ENCODE data around the gene GAS2L1. TPM values are rescaled to one million over a fixed set of nuclear protein-coding genes. Genes with fewer than 3 reads are reported as not detected.

Gene GAS2L1
- polyA plus RNA-seq, 1 donor from 2014 or later: 0.77 TPM

DNA sequence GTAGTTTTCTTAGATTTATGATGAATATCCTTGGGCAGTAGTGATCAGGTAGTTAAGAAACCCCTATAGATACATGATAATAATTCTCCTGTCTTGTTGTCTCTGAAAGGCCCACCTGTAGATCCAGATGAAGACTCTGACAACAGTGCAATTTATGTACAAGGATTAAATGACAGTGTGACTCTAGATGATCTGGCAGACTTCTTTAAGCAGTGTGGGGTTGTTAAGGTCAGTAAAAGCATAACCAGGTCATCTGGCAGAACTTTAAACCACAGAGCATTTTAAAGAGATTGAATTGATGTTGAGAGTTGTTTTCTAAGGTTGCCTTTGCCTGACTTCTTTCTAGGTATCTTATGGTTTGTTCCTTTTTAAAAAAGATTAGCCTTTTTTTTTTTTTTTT, 14.1 kb upstream of the GAS2L1 start:
- H3K4me3 ChIP-seq (ENCODE audit: low read length): no peak overlapping the region
- no peaks in the 10 kb centered on the region for H3F3A ChIP-seq (ENCODE audit: insufficient read depth, low read length, poor library complexity, severe bottlenecking)
- peaks cover 5% of the 10 kb centered on the region for H4K20me1 ChIP-seq (ENCODE audit: insufficient read depth)
- peaks cover 8% of the 10 kb centered on the region for H3K79me2 ChIP-seq (replicated peaks; ENCODE audit: insufficient read depth, low read length)
- TF ChIP-seq MXI1 (conservative IDR thresholded peaks at IDR 0.05; ENCODE audit: poor library complexity, severe bottlenecking): no peak
- TF ChIP-seq, protein P1, sequence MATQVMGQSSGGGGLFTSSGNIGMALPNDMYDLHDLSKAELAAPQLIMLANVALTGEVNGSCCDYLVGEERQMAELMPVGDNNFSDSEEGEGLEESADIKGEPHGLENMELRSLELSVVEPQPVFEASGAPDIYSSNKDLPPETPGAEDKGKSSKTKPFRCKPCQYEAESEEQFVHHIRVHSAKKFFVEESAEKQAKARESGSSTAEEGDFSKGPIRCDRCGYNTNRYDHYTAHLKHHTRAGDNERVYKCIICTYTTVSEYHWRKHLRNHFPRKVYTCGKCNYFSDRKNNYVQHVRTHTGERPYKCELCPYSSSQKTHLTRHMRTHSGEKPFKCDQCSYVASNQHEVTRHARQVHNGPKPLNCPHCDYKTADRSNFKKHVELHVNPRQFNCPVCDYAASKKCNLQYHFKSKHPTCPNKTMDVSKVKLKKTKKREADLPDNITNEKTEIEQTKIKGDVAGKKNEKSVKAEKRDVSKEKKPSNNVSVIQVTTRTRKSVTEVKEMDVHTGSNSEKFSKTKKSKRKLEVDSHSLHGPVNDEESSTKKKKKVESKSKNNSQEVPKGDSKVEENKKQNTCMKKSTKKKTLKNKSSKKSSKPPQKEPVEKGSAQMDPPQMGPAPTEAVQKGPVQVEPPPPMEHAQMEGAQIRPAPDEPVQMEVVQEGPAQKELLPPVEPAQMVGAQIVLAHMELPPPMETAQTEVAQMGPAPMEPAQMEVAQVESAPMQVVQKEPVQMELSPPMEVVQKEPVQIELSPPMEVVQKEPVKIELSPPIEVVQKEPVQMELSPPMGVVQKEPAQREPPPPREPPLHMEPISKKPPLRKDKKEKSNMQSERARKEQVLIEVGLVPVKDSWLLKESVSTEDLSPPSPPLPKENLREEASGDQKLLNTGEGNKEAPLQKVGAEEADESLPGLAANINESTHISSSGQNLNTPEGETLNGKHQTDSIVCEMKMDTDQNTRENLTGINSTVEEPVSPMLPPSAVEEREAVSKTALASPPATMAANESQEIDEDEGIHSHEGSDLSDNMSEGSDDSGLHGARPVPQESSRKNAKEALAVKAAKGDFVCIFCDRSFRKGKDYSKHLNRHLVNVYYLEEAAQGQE (IDR thresholded peaks at IDR 0.05; ENCODE audit: borderline replicate concordance): no peak
- TF ChIP-seq EZH2 (IDR thresholded peaks at IDR 0.05; ENCODE audit: borderline replicate concordance, insufficient read depth, low read length, poor library complexity, severe bottlenecking): no peak
- H3K4me2 ChIP-seq (ENCODE audit: low read length): no peak overlapping the region
- H2AFZ ChIP-seq (ENCODE audit: low read depth, low read length): no peak overlapping the region
- H3K9me3 ChIP-seq (ENCODE audit: low read length): no peaks in the 10 kb centered on the region
- no peak overlapping the region for H3K27ac ChIP-seq (ENCODE audit: low read length)
- H3K36me3 ChIP-seq (ENCODE audit: insufficient read depth, low read length): peaks cover 30% of the 10 kb centered on the region
- no peaks in the 10 kb centered on the region for H3K9me2 ChIP-seq (ENCODE audit: insufficient read depth, low read length)
- H3K9ac ChIP-seq (ENCODE audit: low read length): no peak overlapping the region
- H3K27me3 ChIP-seq (ENCODE audit: insufficient read depth, low read depth, low read length): no peaks in the 10 kb centered on the region

DNA sequence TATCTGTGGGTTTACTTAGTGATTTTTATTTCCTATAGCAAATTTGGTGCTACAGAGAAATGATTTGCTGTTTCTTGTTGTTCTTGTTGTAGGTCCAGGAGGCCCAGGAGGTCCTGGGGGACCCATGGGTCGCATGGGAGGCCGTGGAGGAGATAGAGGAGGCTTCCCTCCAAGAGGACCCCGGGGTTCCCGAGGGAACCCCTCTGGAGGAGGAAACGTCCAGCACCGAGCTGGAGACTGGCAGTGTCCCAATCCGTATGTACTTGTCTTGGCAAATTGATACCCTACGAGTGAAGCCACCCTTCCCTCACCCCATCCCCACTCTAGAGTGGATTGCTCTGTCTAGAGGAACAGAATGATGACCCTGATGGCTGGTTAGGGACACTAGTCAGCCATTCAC, 7.8 kb upstream of the GAS2L1 start:
- H3F3A ChIP-seq (ENCODE audit: insufficient read depth, low read length, poor library complexity, severe bottlenecking): no peaks in the 10 kb centered on the region
- no peaks in the 10 kb centered on the region for H3K9me2 ChIP-seq (ENCODE audit: insufficient read depth, low read length)
- no peak overlapping the region for H3K27ac ChIP-seq (ENCODE audit: low read length)
- H3K36me3 ChIP-seq (ENCODE audit: insufficient read depth, low read length): peaks cover 20% of the 10 kb centered on the region
- H3K4me2 ChIP-seq (ENCODE audit: low read length): no peak overlapping the region
- H4K20me1 ChIP-seq (ENCODE audit: insufficient read depth): no peaks in the 10 kb centered on the region
- TF ChIP-seq, protein P1 (IDR thresholded peaks at IDR 0.05; ENCODE audit: borderline replicate concordance): no peak
- TF ChIP-seq MXI1 (conservative IDR thresholded peaks at IDR 0.05; ENCODE audit: poor library complexity, severe bottlenecking): no peak
- TF ChIP-seq, protein P2, sequence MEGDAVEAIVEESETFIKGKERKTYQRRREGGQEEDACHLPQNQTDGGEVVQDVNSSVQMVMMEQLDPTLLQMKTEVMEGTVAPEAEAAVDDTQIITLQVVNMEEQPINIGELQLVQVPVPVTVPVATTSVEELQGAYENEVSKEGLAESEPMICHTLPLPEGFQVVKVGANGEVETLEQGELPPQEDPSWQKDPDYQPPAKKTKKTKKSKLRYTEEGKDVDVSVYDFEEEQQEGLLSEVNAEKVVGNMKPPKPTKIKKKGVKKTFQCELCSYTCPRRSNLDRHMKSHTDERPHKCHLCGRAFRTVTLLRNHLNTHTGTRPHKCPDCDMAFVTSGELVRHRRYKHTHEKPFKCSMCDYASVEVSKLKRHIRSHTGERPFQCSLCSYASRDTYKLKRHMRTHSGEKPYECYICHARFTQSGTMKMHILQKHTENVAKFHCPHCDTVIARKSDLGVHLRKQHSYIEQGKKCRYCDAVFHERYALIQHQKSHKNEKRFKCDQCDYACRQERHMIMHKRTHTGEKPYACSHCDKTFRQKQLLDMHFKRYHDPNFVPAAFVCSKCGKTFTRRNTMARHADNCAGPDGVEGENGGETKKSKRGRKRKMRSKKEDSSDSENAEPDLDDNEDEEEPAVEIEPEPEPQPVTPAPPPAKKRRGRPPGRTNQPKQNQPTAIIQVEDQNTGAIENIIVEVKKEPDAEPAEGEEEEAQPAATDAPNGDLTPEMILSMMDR (IDR thresholded peaks at IDR 0.05; ENCODE audit: poor library complexity, severe bottlenecking): no peak
- no peak for TF ChIP-seq EP300 (conservative IDR thresholded peaks at IDR 0.05; ENCODE audit: poor library complexity, severe bottlenecking)
- no peak for TF ChIP-seq POLR2AphosphoS5 (IDR thresholded peaks at IDR 0.05)
- TF ChIP-seq RAD21 (conservative IDR thresholded peaks at IDR 0.05): no peak
- TF ChIP-seq TAF1 (IDR thresholded peaks at IDR 0.05; ENCODE audit: low read depth): no peak
- no peak for TF ChIP-seq SMC3 (conservative IDR thresholded peaks at IDR 0.05; ENCODE audit: poor library complexity)
- TF ChIP-seq EZH2 (IDR thresholded peaks at IDR 0.05; ENCODE audit: borderline replicate concordance, insufficient read depth, low read length, poor library complexity, severe bottlenecking): no peak
- H3K79me2 ChIP-seq (replicated peaks; ENCODE audit: insufficient read depth, low read length): no peaks in the 10 kb centered on the region
- H3K9ac ChIP-seq (ENCODE audit: low read length): no peak overlapping the region
- H3K9me3 ChIP-seq (ENCODE audit: low read length): no peaks in the 10 kb centered on the region
- no peaks in the 10 kb centered on the region for H3K27me3 ChIP-seq (ENCODE audit: insufficient read depth, low read depth, low read length)
- no peak overlapping the region for H3K4me3 ChIP-seq (ENCODE audit: low read length)
- no peak overlapping the region for H2AFZ ChIP-seq (ENCODE audit: low read depth, low read length)
